NCI-H69 (cell line): ENCODE results near the gene SLC24A4.

Source experiments
- DNase-seq: peaks from one replicate; lab custom pipeline; 2025; lab: John Stamatoyannopoulos, UW

SLC24A4 gene

GRCh38 chr14:92546347-92547053, 223.5 kb downstream of the SLC24A4 start:
- DNase-seq: peak; percentile 79

DNA sequence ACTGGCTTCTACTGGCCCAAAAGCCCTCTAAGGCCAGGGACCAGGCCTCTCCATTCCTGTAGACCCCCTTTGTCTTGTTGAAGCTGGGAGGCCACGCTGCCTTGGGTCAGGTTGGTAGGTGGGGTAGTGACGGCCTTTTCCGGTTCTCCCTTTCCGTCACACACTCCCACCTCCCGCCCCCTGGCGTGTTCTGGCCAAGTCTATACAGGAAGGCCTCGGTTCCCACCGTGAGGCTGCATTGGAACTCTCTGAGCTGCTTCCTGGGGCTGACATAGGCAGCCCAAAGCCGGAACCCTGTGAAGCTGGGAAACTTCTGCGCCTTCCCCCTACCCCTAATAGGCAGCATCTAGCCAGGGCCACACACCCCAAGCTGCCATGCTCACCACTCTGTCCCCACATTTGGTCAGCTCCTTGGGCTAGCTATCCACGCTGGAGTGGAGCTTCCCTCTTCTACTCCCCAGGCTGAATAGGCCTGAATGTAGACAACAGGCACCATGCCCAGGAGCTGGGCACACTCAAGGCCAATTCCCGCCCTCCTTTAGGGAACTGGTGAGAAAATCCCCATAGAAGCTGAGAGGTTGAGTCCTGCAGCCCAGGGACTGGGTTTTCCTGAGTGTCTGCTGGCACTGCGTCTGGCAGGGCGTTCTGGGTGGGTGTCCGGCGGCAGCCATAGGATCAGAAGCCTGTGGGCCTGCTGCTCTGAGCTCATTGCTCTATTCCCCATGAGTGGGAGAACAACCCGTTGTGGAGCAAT, 226.3 kb downstream of the SLC24A4 start:
- DNase-seq: no peak

DNA sequence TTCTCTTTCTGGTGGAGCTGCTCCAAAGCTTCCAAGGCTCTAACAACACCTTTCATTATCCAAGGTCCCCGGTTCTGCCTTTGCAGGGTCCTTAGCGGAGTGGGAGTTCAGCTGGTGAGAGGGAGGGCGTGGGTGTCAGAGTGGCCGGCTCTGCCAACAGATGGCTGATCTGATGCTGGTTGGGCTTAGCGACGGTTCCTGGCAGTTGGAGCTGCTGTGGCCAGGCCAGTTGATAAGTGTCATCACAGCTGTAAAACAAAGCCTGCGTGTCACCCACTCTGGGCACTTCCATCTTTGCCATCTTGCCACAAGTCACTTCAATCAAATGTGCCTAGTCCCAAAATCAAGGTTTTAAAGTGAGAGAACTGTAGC, 226.9 kb downstream of the SLC24A4 start:
- no peak for DNase-seq
